GM06990 (cell line): ENCODE data around the gene KCNQ5.

Source experiments
- DNase-seq: peaks from one replicate; pipeline ENCODE4 v3.0.0-alpha.2; 2011; ENCODE audit not compliant: insufficient read length; ENCODE audit errors: extremely low read depth
- H3K27me3 ChIP-seq: replicated peaks from 2 replicates; pipeline ENCODE4 v1.6.0; 2011; ENCODE audit warnings: low read length; ENCODE audit not compliant: control insufficient read depth, insufficient read depth
- H3K36me3 ChIP-seq: 2 replicates; pipeline ENCODE4 v1.5.1; 2011; ENCODE audit warnings: low read length; ENCODE audit not compliant: control insufficient read depth, insufficient read depth
- H3K4me3 ChIP-seq: replicated peaks from 2 replicates; pipeline ENCODE4 v1.5.1; 2011; ENCODE audit warnings: low read depth, mild to moderate bottlenecking, control low read depth, low read length
- TF ChIP-seq, protein P1 (sequence below): IDR thresholded peaks from 2 replicates; pipeline ENCODE4 v1.5.1; 2011; ENCODE audit warnings: low read length, control low read depth, mild to moderate bottlenecking, inconsistent platforms; ENCODE audit not compliant: insufficient read depth, poor library complexity, severe bottlenecking

The KCNQ5 gene

DNA sequence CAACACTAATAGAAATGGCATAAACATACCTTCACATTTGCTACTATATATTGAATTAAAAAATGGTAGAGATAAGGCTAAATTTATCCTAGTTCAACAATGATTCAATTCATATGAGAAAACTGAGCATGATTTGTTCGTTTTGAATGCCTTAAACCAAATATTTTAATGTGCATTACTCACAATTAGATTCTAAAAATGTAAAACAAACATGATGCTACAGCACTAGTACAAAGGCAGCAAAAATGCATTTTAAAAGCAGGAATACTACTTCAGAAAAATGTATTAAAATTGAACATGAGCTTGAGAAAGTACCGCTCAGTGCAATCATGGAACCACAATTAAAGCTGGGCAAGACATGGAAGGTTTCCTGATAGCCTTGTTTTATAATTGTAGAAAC is 195.3 kb downstream of the KCNQ5 start:
- TF ChIP-seq, protein P1, sequence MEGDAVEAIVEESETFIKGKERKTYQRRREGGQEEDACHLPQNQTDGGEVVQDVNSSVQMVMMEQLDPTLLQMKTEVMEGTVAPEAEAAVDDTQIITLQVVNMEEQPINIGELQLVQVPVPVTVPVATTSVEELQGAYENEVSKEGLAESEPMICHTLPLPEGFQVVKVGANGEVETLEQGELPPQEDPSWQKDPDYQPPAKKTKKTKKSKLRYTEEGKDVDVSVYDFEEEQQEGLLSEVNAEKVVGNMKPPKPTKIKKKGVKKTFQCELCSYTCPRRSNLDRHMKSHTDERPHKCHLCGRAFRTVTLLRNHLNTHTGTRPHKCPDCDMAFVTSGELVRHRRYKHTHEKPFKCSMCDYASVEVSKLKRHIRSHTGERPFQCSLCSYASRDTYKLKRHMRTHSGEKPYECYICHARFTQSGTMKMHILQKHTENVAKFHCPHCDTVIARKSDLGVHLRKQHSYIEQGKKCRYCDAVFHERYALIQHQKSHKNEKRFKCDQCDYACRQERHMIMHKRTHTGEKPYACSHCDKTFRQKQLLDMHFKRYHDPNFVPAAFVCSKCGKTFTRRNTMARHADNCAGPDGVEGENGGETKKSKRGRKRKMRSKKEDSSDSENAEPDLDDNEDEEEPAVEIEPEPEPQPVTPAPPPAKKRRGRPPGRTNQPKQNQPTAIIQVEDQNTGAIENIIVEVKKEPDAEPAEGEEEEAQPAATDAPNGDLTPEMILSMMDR, result no peak
- no peaks in the 10 kb centered on the region for H3K27me3 ChIP-seq
- no peak for DNase-seq
- H3K4me3 ChIP-seq, result no peak overlapping the region
- H3K36me3 ChIP-seq, result no peaks in the 10 kb centered on the region

DNA sequence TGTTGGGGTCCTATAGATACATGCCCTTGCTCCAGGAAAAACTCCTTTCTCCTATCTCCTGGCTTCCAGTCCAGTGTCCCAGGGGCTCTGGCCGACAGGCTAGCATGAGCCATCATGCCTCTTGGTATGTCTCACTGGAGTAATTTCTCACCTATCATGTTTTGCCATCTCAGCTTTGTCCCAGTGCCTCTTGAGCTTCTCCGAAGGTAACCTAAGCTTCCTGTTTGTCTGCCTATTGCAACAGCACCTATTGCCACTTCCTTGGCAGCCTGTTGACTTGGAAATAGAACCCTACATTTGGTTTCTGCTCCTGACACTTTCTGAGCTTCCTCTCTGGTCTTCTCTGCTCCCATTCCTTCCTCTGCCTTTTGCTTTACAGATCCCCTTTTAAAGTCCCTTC is 197.7 kb downstream of the KCNQ5 start:
- H3K36me3 ChIP-seq, result no peaks in the 10 kb centered on the region
- no peak for DNase-seq
- TF ChIP-seq, protein P1, result no peak
- H3K4me3 ChIP-seq, result no peak overlapping the region
- no peaks in the 10 kb centered on the region for H3K27me3 ChIP-seq

DNA sequence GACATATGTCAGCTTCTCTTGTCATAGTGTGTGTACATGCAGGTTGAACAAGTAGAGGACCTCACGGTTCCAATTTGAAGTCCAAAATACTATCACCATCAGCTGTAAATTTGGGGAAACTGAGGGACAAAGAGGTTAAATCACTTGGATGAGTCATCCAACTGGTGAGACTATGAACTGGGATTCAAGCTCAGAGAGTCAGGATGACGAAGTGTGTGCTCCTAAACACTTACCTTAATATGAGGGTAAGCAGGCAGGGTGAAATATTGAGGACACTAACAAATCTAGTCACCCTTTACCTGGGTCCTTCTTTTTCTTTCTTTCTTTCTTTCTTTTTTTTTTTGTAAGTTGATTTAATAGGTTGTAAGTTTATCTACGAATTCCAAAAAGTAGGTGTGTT is 198.3 kb downstream of the KCNQ5 start:
- Histone ChIP-seq H3K36me3 (no peaks in the 10 kb centered on the region), H3K27me3 (no peaks in the 10 kb centered on the region), H3K4me3 (no peak overlapping the region)
- TF ChIP-seq, protein P1, result no peak
- DNase-seq, result no peak

DNA sequence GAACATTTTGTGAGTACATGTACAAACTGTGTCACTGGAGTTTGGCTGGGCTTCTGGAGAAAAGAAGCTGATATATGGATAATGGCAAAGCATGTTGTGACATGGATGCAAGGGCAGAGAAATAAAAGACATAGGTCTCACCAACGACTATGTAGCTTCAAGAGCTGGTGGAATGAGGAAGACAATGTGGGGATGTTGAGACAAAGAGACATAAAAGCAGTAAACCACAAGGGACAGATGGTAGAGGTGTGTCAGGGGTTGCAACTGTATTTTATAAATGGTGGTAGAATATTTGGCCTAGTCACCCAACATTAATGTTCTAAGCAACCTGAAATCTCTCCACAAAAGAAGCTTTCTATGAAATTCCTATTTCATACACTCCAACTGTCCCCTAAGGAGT is 199.0 kb downstream of the KCNQ5 start:
- Histone ChIP-seq H3K36me3 (no peaks in the 10 kb centered on the region), H3K27me3 (no peaks in the 10 kb centered on the region), H3K4me3 (no peak overlapping the region)
- no peak for DNase-seq
- TF ChIP-seq, protein P1, result no peak

DNA sequence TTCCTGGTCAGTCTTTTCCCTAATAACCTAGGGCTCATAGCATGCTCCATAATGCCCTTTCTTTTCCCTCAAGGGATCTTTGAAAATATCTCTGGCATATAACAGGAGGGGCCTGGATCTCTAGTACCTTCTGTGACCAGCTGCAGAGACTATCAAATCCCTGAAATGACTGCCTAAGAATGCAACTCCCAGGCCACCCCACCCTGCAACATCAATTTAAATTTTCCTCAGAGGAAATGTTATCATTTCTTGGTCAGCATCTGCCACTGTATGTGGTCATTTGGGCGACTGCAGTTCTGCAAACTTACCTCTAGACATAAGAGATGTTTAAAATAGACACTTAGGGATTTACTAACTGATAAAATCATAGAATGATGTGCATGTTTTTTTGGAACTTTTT is 200.2 kb downstream of the KCNQ5 start:
- no peak for DNase-seq
- TF ChIP-seq, protein P1, result no peak
- Histone ChIP-seq H3K4me3 (no peak overlapping the region), H3K36me3 (no peaks in the 10 kb centered on the region), H3K27me3 (no peaks in the 10 kb centered on the region)

DNA sequence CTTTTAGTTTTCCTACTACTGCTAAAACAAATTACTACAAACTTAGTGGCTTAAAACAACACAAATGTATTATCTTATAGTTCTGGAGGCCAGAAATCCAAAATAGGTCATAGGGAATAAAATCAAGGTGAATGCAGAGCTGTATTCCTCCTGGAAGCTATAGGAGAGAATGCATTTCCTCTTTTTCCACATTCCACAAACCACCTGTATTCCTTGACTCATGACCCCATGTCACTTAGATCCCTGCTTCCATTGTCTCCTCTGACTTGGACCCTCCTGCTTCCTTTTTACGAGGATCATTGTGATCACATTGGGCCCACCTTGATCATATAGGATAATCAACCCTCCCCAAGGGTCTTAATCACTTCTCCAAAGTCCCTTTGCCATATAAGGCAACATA is 200.8 kb downstream of the KCNQ5 start:
- Histone ChIP-seq H3K4me3 (no peak overlapping the region), H3K27me3 (no peaks in the 10 kb centered on the region), H3K36me3 (no peaks in the 10 kb centered on the region)
- no peak for DNase-seq
- TF ChIP-seq, protein P1, result no peak
